WTC11 (cell line): ENCODE results near the gene OR14J1. TPM values are rescaled to one million over a fixed set of nuclear protein-coding genes. Genes with fewer than 3 reads are reported as not detected.

Source experiments
- ATAC-seq: fragments of 200-7000 bp; cut with Tn5 transposase; 2 replicates; pipeline ENCODE4 v1.10.0; 2021; ENCODE audit warnings: mild to moderate bottlenecking, moderate library complexity
- CTCF ChIA-PET: fragments of 300-600 bp; sonication (Branson Sonifier 250); formaldehyde crosslinking; loops from one replicate; lab custom pipeline; 2021; ENCODE audit warnings: antibody characterized with exemption; lab: Charles Lee
- POLR2A ChIA-PET: fragments of 350-600 bp; sonication (Branson Sonifier 250); formaldehyde crosslinking; loops from one replicate; lab custom pipeline; 2021; ENCODE audit warnings: antibody characterized with exemption; lab: Charles Lee
- DNase-seq: peaks from one replicate; pipeline ENCODE4 v3.0.0; 2021; ENCODE audit warnings: low spot score
- H3K27ac Mint-ChIP-seq: 2 replicates; pipeline ENCODE4 v1.8.0; 2021; ENCODE audit warnings: mixed read lengths
- H3K27me3 Mint-ChIP-seq: 2 replicates; pipeline ENCODE4 v1.8.0; 2021; ENCODE audit warnings: low read depth, mild to moderate bottlenecking, moderate library complexity, mixed read lengths
- H3K36me3 Mint-ChIP-seq: 2 replicates; pipeline ENCODE4 v1.8.0; 2021; ENCODE audit warnings: mixed read lengths
- H3K4me1 Mint-ChIP-seq: 2 replicates; pipeline ENCODE4 v1.8.0; 2022; ENCODE audit warnings: mixed read lengths
- H3K4me3 Mint-ChIP-seq: 2 replicates; pipeline ENCODE4 v1.8.0; 2021; ENCODE audit warnings: mild to moderate bottlenecking, moderate library complexity, mixed read lengths
- H3K9me3 Mint-ChIP-seq: 2 replicates; pipeline ENCODE4 v1.8.0; 2021; ENCODE audit warnings: mixed read lengths
- AR ChIP-seq: fragments of 250-450 bp; sonication (Bioruptor Pico); IDR thresholded peaks from 2 replicates; pipeline ENCODE4 v1.9.0; 2021; ENCODE audit warnings: mild to moderate bottlenecking
- ATF1 ChIP-seq: sonication (generic); formaldehyde crosslinking; IDR thresholded peaks from 2 replicates; pipeline ENCODE4 v1.8.1; 2023; ENCODE audit warnings: mild to moderate bottlenecking, moderate library complexity, missing genetic modification reagents
- ATF3 ChIP-seq: sonication (generic); formaldehyde crosslinking; conservative IDR thresholded peaks from 2 replicates; pipeline ENCODE4 v1.8.1; 2022; ENCODE audit warnings: mild to moderate bottlenecking, missing genetic modification reagents
- CREB1 ChIP-seq: sonication (generic); formaldehyde crosslinking; IDR thresholded peaks from 2 replicates; pipeline ENCODE4 v1.8.0; 2023; ENCODE audit warnings: mild to moderate bottlenecking, missing genetic modification reagents
- ESRRA ChIP-seq: sonication (generic); formaldehyde crosslinking; IDR thresholded peaks from 2 replicates; pipeline ENCODE4 v1.8.1; 2022; ENCODE audit warnings: mild to moderate bottlenecking, missing genetic modification reagents, borderline replicate concordance
- GABPB1 ChIP-seq: sonication (generic); formaldehyde crosslinking; IDR thresholded peaks from 2 replicates; pipeline ENCODE4 v1.8.1; 2023; ENCODE audit warnings: mild to moderate bottlenecking, missing genetic modification reagents
- GTF2I ChIP-seq: fragments of 250-450 bp; sonication (Bioruptor Pico); conservative IDR thresholded peaks from 2 replicates; pipeline ENCODE4 v1.4.0; 2021; ENCODE audit warnings: mild to moderate bottlenecking
- HMGA2 ChIP-seq: fragments of 250-450 bp; sonication (Bioruptor Pico); IDR thresholded peaks from 2 replicates; pipeline ENCODE4 v1.4.0; 2021; ENCODE audit warnings: mild to moderate bottlenecking, moderate library complexity
- IRF1 ChIP-seq: sonication (generic); formaldehyde crosslinking; IDR thresholded peaks from 2 replicates; pipeline ENCODE4 v1.8.0; 2023; ENCODE audit warnings: missing genetic modification reagents
- JAZF1 ChIP-seq: fragments of 250-450 bp; sonication (Bioruptor Pico); IDR thresholded peaks from 2 replicates; pipeline ENCODE4 v1.9.0; 2021; ENCODE audit warnings: moderate library complexity, mild to moderate bottlenecking, inconsistent platforms
- KAT7 ChIP-seq: sonication (generic); formaldehyde crosslinking; IDR thresholded peaks from 2 replicates; pipeline ENCODE4 v1.8.1; 2023; ENCODE audit warnings: missing genetic modification reagents, mild to moderate bottlenecking, borderline replicate concordance
- MAX ChIP-seq: sonication (generic); formaldehyde crosslinking; IDR thresholded peaks from 2 replicates; pipeline ENCODE4 v1.8.0; 2022; ENCODE audit warnings: mild to moderate bottlenecking, missing genetic modification reagents
- MLX ChIP-seq: sonication (generic); formaldehyde crosslinking; IDR thresholded peaks from 2 replicates; pipeline ENCODE4 v1.8.1; 2023; ENCODE audit warnings: mild to moderate bottlenecking, missing genetic modification reagents, moderate library complexity
- NFYB ChIP-seq: sonication (generic); formaldehyde crosslinking; conservative IDR thresholded peaks from 2 replicates; pipeline ENCODE4 v1.8.0; 2022; ENCODE audit warnings: low read depth, missing genetic modification reagents
- OVOL2 ChIP-seq: fragments of 250-450 bp; sonication (Bioruptor Pico); IDR thresholded peaks from 2 replicates; pipeline ENCODE4 v1.9.0; 2021; ENCODE audit warnings: mild to moderate bottlenecking, borderline replicate concordance
- RELA ChIP-seq: sonication (generic); formaldehyde crosslinking; IDR thresholded peaks from 2 replicates; pipeline ENCODE4 v1.8.1; 2022; ENCODE audit warnings: missing genetic modification reagents, mild to moderate bottlenecking, borderline replicate concordance
- SOX15 ChIP-seq: fragments of 250-450 bp; sonication (Bioruptor Pico); IDR thresholded peaks from 2 replicates; pipeline ENCODE4 v1.9.0; 2021; ENCODE audit warnings: mild to moderate bottlenecking
- TEAD4 ChIP-seq: sonication (generic); formaldehyde crosslinking; IDR thresholded peaks from 2 replicates; pipeline ENCODE4 v1.8.0; 2022; ENCODE audit warnings: mild to moderate bottlenecking, missing genetic modification reagents
- USF1 ChIP-seq: sonication (generic); formaldehyde crosslinking; IDR thresholded peaks from 2 replicates; pipeline ENCODE4 v1.8.0; 2022; ENCODE audit warnings: mild to moderate bottlenecking, missing genetic modification reagents
- ZBTB21 ChIP-seq: sonication (generic); formaldehyde crosslinking; IDR thresholded peaks from 2 replicates; pipeline ENCODE4 v1.8.1; 2023; ENCODE audit warnings: mild to moderate bottlenecking, missing genetic modification reagents, borderline replicate concordance
- ZNF416 ChIP-seq: fragments of 250-450 bp; sonication (Bioruptor Pico); IDR thresholded peaks from 2 replicates; pipeline ENCODE4 v1.9.0; 2021; ENCODE audit warnings: mild to moderate bottlenecking, inconsistent platforms
- ZNF512 ChIP-seq: sonication (generic); formaldehyde crosslinking; IDR thresholded peaks from 2 replicates; pipeline ENCODE4 v1.8.1; 2022; ENCODE audit warnings: missing genetic modification reagents, borderline replicate concordance
- total RNA-seq: library from RNA; stranded (reverse); gene quantifications from 3 replicates; pipeline ENCODE4 v1.2.3, GENCODE V29; 2021

The OR14J1 gene
- total RNA-seq, 1 experiment from 2014 or later, result not detected

- H3K27me3 Mint-ChIP-seq, result no peaks in the 10 kb centered on the region
- CTCF ChIA-PET, result no interaction called here
- H3K36me3 Mint-ChIP-seq, result peaks cover 4% of the 10 kb centered on the region; the same call in 1 of the 2 replicates
- no peak overlapping the region for H3K4me3 Mint-ChIP-seq
- TF ChIP-seq IRF1 (CRISPR knock-in tag), result no peak
- no peak for TF ChIP-seq HMGA2 (CRISPR knock-in tag)
- no peak for TF ChIP-seq RELA
- TF ChIP-seq GABPB1 (CRISPR knock-in tag), result no peak
- TF ChIP-seq GTF2I (CRISPR knock-in tag), result no peak
- no peak for TF ChIP-seq USF1 (CRISPR knock-in tag)
- no peak for TF ChIP-seq JAZF1
- no peak for TF ChIP-seq ZNF512
- no peak for TF ChIP-seq ZNF416 (CRISPR knock-in tag)
- TF ChIP-seq NFYB (CRISPR knock-in tag), result no peak
- no peak for TF ChIP-seq KAT7
- TF ChIP-seq CREB1, result no peak
- TF ChIP-seq, all 79 proteins: peak for 0
- ATAC-seq, result no peak
- no peak for DNase-seq
- Mint-ChIP-seq H3K4me1 (no peaks in the 10 kb centered on the region), H3K27ac (no peak overlapping the region), H3K9me3 (peaks cover 14% of the 10 kb centered on the region)
- POLR2A ChIA-PET, result no interaction called here
Observed at GRCh38 chr6:29263001-29263400, 38.5 kb upstream of the OR14J1 start.

- no peak overlapping the region for H3K4me3 Mint-ChIP-seq
- TF ChIP-seq MAX (CRISPR knock-in tag) (0 out of 2 replicates have a peak, but pooled peaks have one; percentile 3), OVOL2 (CRISPR knock-in tag) (no peak)
- TF ChIP-seq, all 79 proteins: peak for 1
- DNase-seq (no peak), ATAC-seq (peak; percentile 63)
- H3K27ac Mint-ChIP-seq, result 0 out of 2 replicates have a peak overlapping the region, but pooled peaks have one; percentile 32
- peaks cover 13% of the 10 kb centered on the region for H3K4me1 Mint-ChIP-seq
- ChIA-PET POLR2A (no interaction called here), CTCF (no interaction called here)
- H3K9me3 Mint-ChIP-seq, result peaks cover 4% of the 10 kb centered on the region; the same call in 1 of the 2 replicates
- H3K36me3 Mint-ChIP-seq, result no peaks in the 10 kb centered on the region
- no peaks in the 10 kb centered on the region; the same call in 1 of the 2 replicates for H3K27me3 Mint-ChIP-seq
Observed at GRCh38 chr6:29294499-29294914, 7.0 kb upstream of the OR14J1 start.

GRCh38 chr6:29295181-29295585 lies 6.3 kb upstream of the OR14J1 start:
- Mint-ChIP-seq H3K9me3 (peaks cover 4% of the 10 kb centered on the region; the same call in 1 of the 2 replicates), H3K27ac (no peak overlapping the region), H3K27me3 (no peaks in the 10 kb centered on the region), H3K4me3 (no peak overlapping the region), H3K4me1 (peaks cover 13% of the 10 kb centered on the region), H3K36me3 (no peaks in the 10 kb centered on the region)
- ATAC-seq, result peak; percentile 38; the same call in 1 of the 2 replicates
- ChIA-PET POLR2A (no interaction called here), CTCF (no interaction called here)
- DNase-seq, result no peak
- no peak for TF ChIP-seq IRF1 (CRISPR knock-in tag)
- no peak for TF ChIP-seq GABPB1 (CRISPR knock-in tag)
- TF ChIP-seq AR (CRISPR knock-in tag), result no peak
- no peak for TF ChIP-seq SOX15 (CRISPR knock-in tag)
- no peak for TF ChIP-seq ESRRA (CRISPR knock-in tag)
- TF ChIP-seq MLX (CRISPR knock-in tag), result no peak
- TF ChIP-seq ATF1 (CRISPR knock-in tag), result no peak
- no peak for TF ChIP-seq CREB1
- no peak for TF ChIP-seq TEAD4
- TF ChIP-seq ATF3, result no peak
- TF ChIP-seq KAT7, result no peak
- no peak for TF ChIP-seq ZBTB21 (CRISPR knock-in tag)
